ENCODE results near the gene SBK2.

SBK2 gene

DNA sequence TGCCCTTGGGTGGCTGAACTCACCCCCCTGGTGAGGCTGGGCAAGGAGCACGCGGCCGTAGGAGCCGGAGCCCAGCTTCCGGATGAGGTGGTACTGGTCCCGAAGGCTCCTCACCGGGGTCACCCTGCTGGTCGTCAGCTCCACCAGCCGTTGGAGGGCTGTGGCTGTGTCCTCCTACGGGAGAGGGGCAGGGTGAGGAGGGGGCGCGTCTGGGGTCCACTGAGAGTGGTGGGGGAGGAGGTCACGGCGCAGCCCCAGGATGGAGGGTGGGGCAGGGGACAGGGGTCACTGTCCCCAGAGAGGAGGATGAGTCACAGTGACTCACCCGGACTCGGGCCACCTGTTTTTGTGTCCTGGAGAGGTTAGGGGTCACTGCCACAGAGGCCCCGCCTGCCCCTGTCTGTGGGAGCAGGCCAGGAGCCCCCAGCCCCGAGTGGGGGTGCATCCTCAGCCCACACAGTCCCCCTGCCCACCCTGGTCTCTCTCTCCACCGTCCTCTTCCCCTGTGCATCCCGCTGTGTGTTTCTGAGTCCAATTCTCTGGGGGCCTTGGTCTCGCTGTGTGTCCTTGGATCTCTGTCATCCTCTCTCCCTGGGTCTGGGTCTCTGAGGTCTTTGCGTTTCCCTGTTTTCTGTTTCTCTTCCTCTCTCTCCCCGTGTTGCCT, 8.0 kb upstream of the SBK2 start:
- Histone ChIP-seq H3K4me3 (ENCODE audit: severe bottlenecking) (no peak overlapping the region), H3K27ac (ENCODE audit: poor library complexity, severe bottlenecking) (no peak overlapping the region), H3K4me1 (ENCODE audit: insufficient read depth, poor library complexity, severe bottlenecking) (peaks cover 18% of the 10 kb centered on the region), H3K27me3 (ENCODE audit: insufficient read depth, poor library complexity, severe bottlenecking) (no peaks in the 10 kb centered on the region), H3K36me3 (ENCODE audit: low read depth) (no peaks in the 10 kb centered on the region), H3K9me3 (ENCODE audit: severe bottlenecking) (no peaks in the 10 kb centered on the region)
- DNase-seq (ENCODE audit: low spot score) (no peak), ATAC-seq (ENCODE audit: low read depth) (no peak)
- TF ChIP-seq, protein P1, sequence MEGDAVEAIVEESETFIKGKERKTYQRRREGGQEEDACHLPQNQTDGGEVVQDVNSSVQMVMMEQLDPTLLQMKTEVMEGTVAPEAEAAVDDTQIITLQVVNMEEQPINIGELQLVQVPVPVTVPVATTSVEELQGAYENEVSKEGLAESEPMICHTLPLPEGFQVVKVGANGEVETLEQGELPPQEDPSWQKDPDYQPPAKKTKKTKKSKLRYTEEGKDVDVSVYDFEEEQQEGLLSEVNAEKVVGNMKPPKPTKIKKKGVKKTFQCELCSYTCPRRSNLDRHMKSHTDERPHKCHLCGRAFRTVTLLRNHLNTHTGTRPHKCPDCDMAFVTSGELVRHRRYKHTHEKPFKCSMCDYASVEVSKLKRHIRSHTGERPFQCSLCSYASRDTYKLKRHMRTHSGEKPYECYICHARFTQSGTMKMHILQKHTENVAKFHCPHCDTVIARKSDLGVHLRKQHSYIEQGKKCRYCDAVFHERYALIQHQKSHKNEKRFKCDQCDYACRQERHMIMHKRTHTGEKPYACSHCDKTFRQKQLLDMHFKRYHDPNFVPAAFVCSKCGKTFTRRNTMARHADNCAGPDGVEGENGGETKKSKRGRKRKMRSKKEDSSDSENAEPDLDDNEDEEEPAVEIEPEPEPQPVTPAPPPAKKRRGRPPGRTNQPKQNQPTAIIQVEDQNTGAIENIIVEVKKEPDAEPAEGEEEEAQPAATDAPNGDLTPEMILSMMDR (IDR thresholded peaks at IDR 0.05; ENCODE audit: poor library complexity, severe bottlenecking), result no peak

DNA sequence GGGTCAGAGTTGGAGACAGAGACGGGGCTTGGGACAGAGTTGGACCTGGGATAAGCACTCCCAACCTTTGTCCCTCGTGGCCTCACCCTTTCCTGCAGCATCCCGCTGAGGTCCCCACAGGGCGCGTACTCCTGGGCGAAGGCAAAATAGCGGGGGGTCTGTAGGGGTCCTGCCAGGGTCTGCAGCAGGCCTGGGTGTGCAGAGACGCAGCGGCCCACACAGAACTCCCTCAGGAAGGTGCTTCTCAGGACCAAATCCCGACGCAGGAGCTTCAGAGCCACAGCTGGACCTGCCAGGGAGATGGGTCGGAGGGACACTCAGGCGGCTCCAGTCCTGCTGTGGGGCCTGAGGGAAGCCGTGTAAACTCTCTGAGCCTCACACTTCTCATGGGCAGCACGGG, 7.1 kb upstream of the SBK2 start:
- H3K9me3 ChIP-seq (ENCODE audit: severe bottlenecking), result no peaks in the 10 kb centered on the region
- no peak for DNase-seq (ENCODE audit: low spot score)
- H3K36me3 ChIP-seq (ENCODE audit: low read depth), result no peaks in the 10 kb centered on the region
- no peak overlapping the region for H3K4me3 ChIP-seq (ENCODE audit: severe bottlenecking)
- H3K27ac ChIP-seq (ENCODE audit: poor library complexity, severe bottlenecking), result no peak overlapping the region
- TF ChIP-seq, protein P1 (IDR thresholded peaks at IDR 0.05; ENCODE audit: poor library complexity, severe bottlenecking), result no peak
- no peaks in the 10 kb centered on the region for H3K27me3 ChIP-seq (ENCODE audit: insufficient read depth, poor library complexity, severe bottlenecking)
- H3K4me1 ChIP-seq (ENCODE audit: insufficient read depth, poor library complexity, severe bottlenecking), result peaks cover 11% of the 10 kb centered on the region
- ATAC-seq (ENCODE audit: low read depth), result no peak

DNA sequence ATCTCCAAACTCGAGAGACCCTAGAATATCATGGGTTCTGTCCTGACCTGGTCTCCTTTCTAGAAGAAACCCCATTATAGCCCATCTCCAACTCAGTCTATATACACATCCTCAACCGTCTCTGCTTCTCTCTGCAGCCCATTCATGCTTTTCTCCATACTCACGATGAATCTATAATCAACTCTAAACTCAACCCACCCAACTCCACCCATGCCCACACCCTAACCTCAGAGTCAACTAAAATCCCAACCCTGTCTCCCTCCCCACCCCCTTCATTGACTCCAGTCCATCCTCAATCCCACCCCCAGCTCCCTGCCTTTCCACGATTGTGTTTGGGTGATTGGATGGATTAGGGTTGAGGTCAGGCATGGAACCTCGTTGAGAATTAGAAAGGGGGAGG, 6.6 kb upstream of the SBK2 start:
- H3K27ac ChIP-seq (ENCODE audit: poor library complexity, severe bottlenecking), result no peak overlapping the region
- no peak for ATAC-seq (ENCODE audit: low read depth)

DNA sequence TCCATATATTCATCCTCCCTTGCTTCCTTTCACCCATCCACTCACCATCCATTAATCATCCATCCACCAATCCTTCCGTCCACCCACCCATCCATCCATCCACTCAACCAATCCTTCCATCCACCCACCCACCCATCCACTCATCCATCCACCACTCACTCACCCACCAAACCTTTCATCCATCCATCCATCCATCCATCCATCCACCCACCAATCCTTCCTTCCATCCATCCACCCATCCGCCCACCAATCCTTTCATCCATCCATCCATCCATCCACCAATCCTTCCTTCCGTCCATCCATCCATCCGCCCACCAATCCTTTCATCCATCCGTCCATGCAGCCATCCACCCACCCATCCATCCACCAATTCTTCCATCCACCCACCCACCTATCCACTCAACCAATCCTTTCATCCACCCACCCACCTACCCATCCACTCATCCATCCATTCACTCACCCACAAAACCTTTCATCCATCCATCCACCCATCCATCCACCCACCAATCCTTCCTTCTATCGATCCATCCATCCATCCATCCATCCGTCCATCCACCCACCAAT, 5.4 kb upstream of the SBK2 start:
- TF ChIP-seq, protein P1 (IDR thresholded peaks at IDR 0.05; ENCODE audit: poor library complexity, severe bottlenecking), result no peak
- Histone ChIP-seq H3K36me3 (ENCODE audit: low read depth) (no peaks in the 10 kb centered on the region), H3K4me3 (ENCODE audit: severe bottlenecking) (no peak overlapping the region), H3K27ac (ENCODE audit: poor library complexity, severe bottlenecking) (no peak overlapping the region), H3K27me3 (ENCODE audit: insufficient read depth, poor library complexity, severe bottlenecking) (no peaks in the 10 kb centered on the region), H3K4me1 (ENCODE audit: insufficient read depth, poor library complexity, severe bottlenecking) (peaks cover 2% of the 10 kb centered on the region), H3K9me3 (ENCODE audit: severe bottlenecking) (no peaks in the 10 kb centered on the region)
- ATAC-seq (ENCODE audit: low read depth), result no peak
- DNase-seq (ENCODE audit: low spot score), result no peak

More for the DNA sequence above, 6.6 kb upstream of the SBK2 start:
- Histone ChIP-seq H3K36me3 (ENCODE audit: low read depth) (no peaks in the 10 kb centered on the region), H3K9me3 (ENCODE audit: severe bottlenecking) (no peaks in the 10 kb centered on the region), H3K4me3 (ENCODE audit: severe bottlenecking) (no peak overlapping the region), H3K27me3 (ENCODE audit: insufficient read depth, poor library complexity, severe bottlenecking) (no peaks in the 10 kb centered on the region), H3K4me1 (ENCODE audit: insufficient read depth, poor library complexity, severe bottlenecking) (peaks cover 8% of the 10 kb centered on the region)
- TF ChIP-seq, protein P1 (IDR thresholded peaks at IDR 0.05; ENCODE audit: poor library complexity, severe bottlenecking), result no peak
- DNase-seq (ENCODE audit: low spot score), result no peak

DNA sequence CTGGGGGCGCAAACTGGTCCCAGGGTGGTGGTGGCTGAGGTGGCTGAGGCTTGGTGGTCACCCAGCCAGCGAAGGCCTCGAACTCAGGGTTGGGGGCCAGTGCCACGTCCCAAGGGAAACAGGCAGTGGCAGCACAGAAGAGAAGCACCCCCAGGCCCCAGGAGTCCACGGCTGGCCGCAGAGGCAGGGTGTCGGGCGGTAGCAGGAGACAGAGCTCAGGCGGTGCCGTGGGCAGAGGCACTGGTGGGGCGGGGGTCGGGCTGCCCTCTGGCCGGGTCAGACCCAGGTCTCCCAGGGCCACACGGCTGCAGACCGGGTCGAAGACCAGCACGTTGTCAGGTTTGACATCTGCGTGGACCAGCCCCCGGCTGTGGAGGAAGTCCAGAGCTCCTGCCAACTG, 4.2 kb upstream of the SBK2 start:
- H3K27ac ChIP-seq (ENCODE audit: poor library complexity, severe bottlenecking), result no peak overlapping the region
- H3K9me3 ChIP-seq (ENCODE audit: severe bottlenecking), result no peaks in the 10 kb centered on the region
- H3K4me1 ChIP-seq (ENCODE audit: insufficient read depth, poor library complexity, severe bottlenecking), result no peaks in the 10 kb centered on the region
- no peak for ATAC-seq (ENCODE audit: low read depth)
- DNase-seq (ENCODE audit: low spot score), result no peak
- H3K27me3 ChIP-seq (ENCODE audit: insufficient read depth, poor library complexity, severe bottlenecking), result no peaks in the 10 kb centered on the region
- H3K36me3 ChIP-seq (ENCODE audit: low read depth), result no peaks in the 10 kb centered on the region
- TF ChIP-seq, protein P1 (IDR thresholded peaks at IDR 0.05; ENCODE audit: poor library complexity, severe bottlenecking), result no peak
- no peak overlapping the region for H3K4me3 ChIP-seq (ENCODE audit: severe bottlenecking)

Measured in RWPE2 (cell line).